HG03575 (cell line): ENCODE data around the gene PAPOLB.

Source experiments
- ATAC-seq: cut with Tn5 transposase; IDR thresholded peaks from one replicate; pipeline ENCODE4 v1.9.1; 2021; ENCODE audit not compliant: unreplicated experiment, insufficient number of reproducible peaks, low FRiP score; ENCODE audit errors: extremely low read depth

Gene PAPOLB

GRCh38 chr7:4831723-4832495 lies 29.9 kb downstream of the PAPOLB start:
- no peak for ATAC-seq

- ATAC-seq: no peak
These were observed 31.7 kb downstream of the PAPOLB start for GRCh38 chr7:4830176-4830575.

- ATAC-seq: no peak
These were observed 33.0 kb downstream of the PAPOLB start for GRCh38 chr7:4828720-4829383.

- no peak for ATAC-seq
These were observed 36.7 kb downstream of the PAPOLB start for GRCh38 chr7:4825081-4825480.

- no peak for ATAC-seq
These were observed 37.6 kb downstream of the PAPOLB start for GRCh38 chr7:4824120-4824775.

GRCh38 chr7:4823441-4824119 lies 38.2 kb downstream of the PAPOLB start:
- no peak for ATAC-seq

- no peak for ATAC-seq
These were observed 39.2 kb downstream of the PAPOLB start for GRCh38 chr7:4822677-4823076.

- ATAC-seq: no peak
These were observed 40.8 kb downstream of the PAPOLB start for GRCh38 chr7:4820967-4821471.

- ATAC-seq: no peak
These were observed 41.3 kb downstream of the PAPOLB start for GRCh38 chr7:4820405-4820966.

- ATAC-seq: no peak
These were observed 42.0 kb downstream of the PAPOLB start for GRCh38 chr7:4819560-4820404.

GRCh38 chr7:4818000-4818794 lies 43.6 kb downstream of the PAPOLB start:
- ATAC-seq: no peak

- ATAC-seq: no peak
These were observed 44.5 kb downstream of the PAPOLB start for GRCh38 chr7:4817178-4817901.

GRCh38 chr7:4816419-4817080 lies 45.3 kb downstream of the PAPOLB start:
- no peak for ATAC-seq

- no peak for ATAC-seq
These were observed 46.0 kb downstream of the PAPOLB start for GRCh38 chr7:4815609-4816418.

GRCh38 chr7:4815121-4815520 lies 46.7 kb downstream of the PAPOLB start:
- no peak for ATAC-seq

- ATAC-seq: no peak
These were observed 47.4 kb downstream of the PAPOLB start for GRCh38 chr7:4814433-4814832.
